GM12878 (cell line): ENCODE results near the gene TRAF3IP1. TPM values are rescaled to one million over a fixed set of nuclear protein-coding genes. Genes with fewer than 3 reads are reported as not detected.

Source experiments
- ATAC-seq: fragments of 200-7000 bp; cut with Tn5 transposase; 3 replicates; pipeline ENCODE4 v1.9.1; 2020; ENCODE audit warnings: mild to moderate bottlenecking, moderate library complexity
- BruUV-seq: library from RNA; stranded (reverse); fragments of 400-500 nt; replicated peaks from 2 replicates; lab custom pipeline; 2021; lab: Mats Ljungman, UMichigan
- CTCF ChIA-PET: fragments of 300-600 bp; sonication (Branson Sonifier 250); formaldehyde crosslinking; extraction: SDS; loops from one replicate; lab custom pipeline; 2021; ENCODE audit warnings: inconsistent platforms; lab: Yijun Ruan, JAX
- POLR2A ChIA-PET: fragments of 350-600 bp; formaldehyde crosslinking; extraction: SDS; loops from one replicate; lab custom pipeline; 2021; ENCODE audit warnings: inconsistent platforms; lab: Charles Lee
- RAD21 ChIA-PET: fragments of 300-600 bp; sonication (Branson Sonifier 250); formaldehyde crosslinking; loops from one replicate; lab custom pipeline; 2023; ENCODE audit warnings: antibody characterized with exemption; ENCODE audit not compliant: unreplicated experiment; lab: Charles Lee
- SMC1A ChIA-PET: fragments of 300-600 bp; sonication (Branson Sonifier 250); formaldehyde crosslinking; loops from one replicate; lab custom pipeline; 2023; ENCODE audit not compliant: unreplicated experiment, uncharacterized antibody; lab: Charles Lee
- DNase-seq: peaks from one replicate; pipeline ENCODE4 v3.0.0-alpha.2; 2011; ENCODE audit warnings: low read depth, low spot score
- FAIRE-seq: peaks from 3 replicates; lab custom pipeline; 2011; peaks lifted over from hg19 to GRCh38; lab: Jason Lieb, UNC
- H2AFZ ChIP-seq: 2 replicates; pipeline ENCODE4 v1.6.0; 2011; ENCODE audit warnings: low read depth, low read length, control low read depth; ENCODE audit not compliant: control insufficient read depth
- H3K27ac ChIP-seq: 2 replicates; pipeline ENCODE4 v1.5.1; 2011; ENCODE audit warnings: control low read depth; ENCODE audit not compliant: control insufficient read depth, insufficient read depth
- H3K27me3 ChIP-seq, 2 experiments: replicated peaks in 1 of 2; 2 replicates each; pipeline versions ENCODE4 v1.6.0 to v1.6.1; 2011; ENCODE audit warnings: low read length in 1 of 2; ENCODE audit not compliant: control insufficient read depth in 2 of 2, insufficient read depth in 2 of 2
- H3K36me3 ChIP-seq, 2 experiments: 2 replicates each; pipeline ENCODE4 v1.5.1; 2011; ENCODE audit warnings: low read length in 1 of 2; ENCODE audit not compliant: control insufficient read depth in 2 of 2, insufficient read depth in 2 of 2
- H3K4me1 ChIP-seq: 2 replicates; pipeline ENCODE4 v1.6.1; 2011; ENCODE audit warnings: mild to moderate bottlenecking, low read length, moderate library complexity, mixed read lengths; ENCODE audit not compliant: control insufficient read depth, insufficient read depth
- H3K4me2 ChIP-seq: 2 replicates; pipeline ENCODE4 v1.6.0; 2011; ENCODE audit warnings: control low read depth; ENCODE audit not compliant: control insufficient read depth, insufficient read depth
- H3K4me3 ChIP-seq: fragments of 200-600 bp; sonication (generic); 2 replicates; pipeline ENCODE4 v1.5.1; 2016
- H3K79me2 ChIP-seq: 2 replicates; pipeline ENCODE4 v1.6.0; 2011; ENCODE audit warnings: low read length; ENCODE audit not compliant: control insufficient read depth, insufficient read depth
- H3K9ac ChIP-seq: 2 replicates; pipeline ENCODE4 v1.8.0; 2011; ENCODE audit warnings: low read length, control low read depth, mixed read lengths; ENCODE audit not compliant: control insufficient read depth, insufficient read depth
- H3K9me3 ChIP-seq: replicated peaks from 3 replicates; pipeline ENCODE4 v1.5.1; 2011; ENCODE audit warnings: mild to moderate bottlenecking, low read length; ENCODE audit not compliant: control insufficient read depth, insufficient read depth
- H4K20me1 ChIP-seq: 2 replicates; pipeline ENCODE4 v1.6.0; 2011; ENCODE audit not compliant: control insufficient read depth, insufficient read depth
- ATF3 ChIP-seq: IDR thresholded peaks from 2 replicates; pipeline ENCODE4 v1.6.1; 2011; ENCODE audit warnings: low read depth, mild to moderate bottlenecking, low read length, moderate library complexity, borderline replicate concordance; ENCODE audit errors: extremely low read depth
- EGR1 ChIP-seq, 2 experiments: IDR thresholded peaks; 1 replicate in 1 of 2; 2 replicates in 1 of 2; pipeline ENCODE4 v1.6.1; 2011 to 2012; ENCODE audit warnings: low read depth in 2 of 2, low read length in 2 of 2, borderline replicate concordance in 1 of 2, mild to moderate bottlenecking in 1 of 2, moderate library complexity in 1 of 2
- ESRRA ChIP-seq: IDR thresholded peaks from 2 replicates; pipeline ENCODE4 v1.6.1; 2012; ENCODE audit warnings: mild to moderate bottlenecking, low read length, improper control_type of control experiment
- MEF2A ChIP-seq: IDR thresholded peaks from 2 replicates; pipeline ENCODE4 v1.6.1; 2011; ENCODE audit warnings: low read depth, mild to moderate bottlenecking, low read length, moderate library complexity; ENCODE audit not compliant: insufficient read depth
- RB1 ChIP-seq: fragments of 450-650 bp; formaldehyde crosslinking; IDR thresholded peaks from 2 replicates; pipeline ENCODE4 v1.6.1; 2017; ENCODE audit warnings: mild to moderate bottlenecking, borderline replicate concordance
- SUPT20H ChIP-seq: IDR thresholded peaks from 2 replicates; pipeline ENCODE4 v1.6.1; 2011; ENCODE audit warnings: low read depth, mild to moderate bottlenecking, low read length, moderate library complexity, borderline replicate concordance; ENCODE audit not compliant: control insufficient read depth
- ZBTB4 ChIP-seq: fragments of 450-650 bp; formaldehyde crosslinking; IDR thresholded peaks from 2 replicates; pipeline ENCODE4 v1.4.0; 2022; ENCODE audit warnings: mild to moderate bottlenecking, moderate library complexity
- ZNF217 ChIP-seq: fragments of 450-650 bp; IDR thresholded peaks from 2 replicates; pipeline ENCODE4 v1.6.1; 2017; ENCODE audit warnings: antibody characterized with exemption, mild to moderate bottlenecking
- WGBS: methylation state at CpG from one replicate; pipeline ENCODE4 v1.1.6; 2016; ENCODE audit warnings: low lambda C conversion rate; ENCODE audit not compliant: insufficient replicate concordance, insufficient coverage; ENCODE audit errors: missing lambda C conversion rate; 5-methylcytosine and 5-hydroxymethylcytosine counted together
- in situ Hi-C: fragments of 300-500 bp; cut with MboI; formaldehyde crosslinking; loops from 9 replicates; pipeline ENCODE4 v1.14.3; 2018; ENCODE audit warnings: mixed read lengths
- intact Hi-C: fragments of 100-400 bp; cut with micrococcal nuclease; formaldehyde crosslinking; loops from one replicate; pipeline ENCODE4 v1.14.2; 2022; ENCODE audit not compliant: unreplicated experiment
- polyA plus RNA-seq, 11 experiments: library from polyadenylated mRNA; depleted of rRNA in 4 of 11; unstranded in 6 of 11; stranded (reverse) in 5 of 11; fragments of >200 nt; fragmentation: Nextera tagmentation in 4 of 11; fragmentation: Illumina TruSeq in 1 of 11; extraction: Ambion mirVana in 4 of 11; extraction: Trizol in 1 of 11; gene quantifications; 1 replicate in 1 of 11; 2 replicates in 10 of 11; pipeline versions ENCODE4 v1.2.1 to v1.2.3, GENCODE V29; 2011 to 2016; ENCODE audit warnings: inconsistent platforms in 2 of 11, missing spikeins in 2 of 11, low read depth in 1 of 11
- total RNA-seq, 4 experiments: library from RNA; depleted of rRNA in 3 of 4; stranded (reverse); fragments of >200 nt in 3 of 4; fragmentation: Illumina TruSeq in 1 of 4; extraction: Trizol in 1 of 4; gene quantifications; 2 replicates each; pipeline versions ENCODE4 v1.2.1 to v1.2.3, GENCODE V29; 2013 to 2021

TRAF3IP1 gene
- total and polyA plus RNA-seq, 10 of the 15 experiments (the other 5 are each of a cell fraction or from before 2014, with no cell fraction given): 1.6 to 7.5 (median 3.6) TPM

- no peak for ATAC-seq
- ChIA-PET POLR2A (no interaction called here), SMC1A (no interaction called here), CTCF (interaction anchor here (1.7 kb wide), 1 partner anchor 11 kb away, joined by 5 read pairs; no protein-coding TSS in a partner anchor), RAD21 (no interaction called here)
- Histone ChIP-seq H3K4me2 (no peak overlapping the region), H3K27me3 (no peaks in the 10 kb centered on the region), H3K4me1 (no peaks in the 10 kb centered on the region), H3K79me2 (no peaks in the 10 kb centered on the region), H3K4me3 (no peak overlapping the region), H2AFZ (no peak overlapping the region), H3K9me3 (no peaks in the 10 kb centered on the region), H3K36me3 (peaks cover 19 to 34% of the 10 kb centered on the region in 2 experiments), H3K27ac (no peak overlapping the region), H3K9ac (no peak overlapping the region), H4K20me1 (no peaks in the 10 kb centered on the region)
- 94% methylated on average over 20 of the region's 20 CpGs for WGBS
- intact Hi-C loops (no loop called here), in situ Hi-C loops (no loop called here)
- TF ChIP-seq RB1 (no peak), ZNF217 (no peak), MEF2A (no peak), ZBTB4 (no peak), EGR1 (IDR thresholded peaks at IDR 0.05; ENCODE audit: borderline replicate concordance in 1 of 2, low read depth in 2 of 2, low read length in 2 of 2) (no peak), ATF3 (no peak), SUPT20H (no peak), ESRRA (no peak)
- no TSS peak for BruUV-seq
- no peak for FAIRE-seq
- DNase-seq: no peak
Measured at GRCh38 chr2:238274152-238274865, 46.0 kb upstream of the TRAF3IP1 start.
